A375 (cell line): ENCODE measurements around the gene REM2. TPM values are rescaled to one million over a fixed set of nuclear protein-coding genes. Genes with fewer than 3 reads are reported as not detected.

Experiments
- small RNA-seq: library from RNA; depleted of rRNA; stranded (forward); fragments of <200 nt; gene quantifications from one replicate; pipeline ENCODE3, GENCODE V24; 2014
- total RNA-seq: library from RNA; depleted of rRNA; stranded (reverse); fragments of >200 nt; shearing (Covaris generic); gene quantifications from 2 replicates; pipeline ENCODE4 v1.2.3, GENCODE V29; 2014; rRNA removed

Gene REM2
- total RNA-seq: 0.11 and 0.57 TPM in 2 replicates

GRCh38 chr14:22883173-22883976, at the start of gene REM2:
Gene REM2 (plus strand): TSS chr14:22883222. CDS start chr14:22883288, 66 bp downstream.

GRCh38 chr14:22836301-22837113, 46.5 kb upstream of the REM2 start, which contains the start of gene MMP14:
Gene MMP14 (plus strand): TSS chr14:22836585. CDS start chr14:22836818, 233 bp downstream.

GRCh38 chr14:22871224-22872032, 11.6 kb upstream of the REM2 start, which contains the start of gene LRP10:
Gene LRP10 (plus strand): TSS chr14:22871740. CDS start chr14:22872304, 564 bp downstream.

GRCh38 chr14:22918804-22919600, 36.0 kb downstream of the REM2 start, which contains the start of gene RBM23:
Gene RBM23 (minus strand): TSS chr14:22919149.

GRCh38 chr14:22929104-22929960, 46.3 kb downstream of the REM2 start, which contains the start of gene PRMT5:
Gene PRMT5 (minus strand): TSS chr14:22929376. CDS start chr14:22929361, 15 bp downstream.

Small RNAs within 50 kb of the gene (small RNA-seq; reads per million reads assigned to genes)
- not detected for gene RF00019

Other genes with a start within 250 kb of the REM2 start
- 0.04 TPM in 1 of 2 replicates, not detected in the other for gene OR6J1, start 238.9 kb upstream of the REM2 start, total RNA-seq
- gene OXA1L, start 116.5 kb upstream of the REM2 start, total RNA-seq: 80.0 and 85.1 TPM in 2 replicates
- 0.11 and 0.16 TPM in 2 replicates for gene SLC7A7, start 67.8 kb upstream of the REM2 start, total RNA-seq
- gene MRPL52, start 53.3 kb upstream of the REM2 start, total RNA-seq: 59.9 and 95.0 TPM in 2 replicates
- 79.9 and 82.8 TPM in 2 replicates for gene MMP14, start 46.6 kb upstream of the REM2 start, total RNA-seq
- gene LRP10, start 11.5 kb upstream of the REM2 start, total RNA-seq: 17.8 and 19.9 TPM in 2 replicates
- 65.1 and 69.1 TPM in 2 replicates for gene RBM23, start 35.9 kb downstream of the REM2 start, total RNA-seq
- 49.0 and 68.4 TPM in 2 replicates for gene PRMT5, start 46.2 kb downstream of the REM2 start, total RNA-seq
- 58.1 and 61.4 TPM in 2 replicates for gene HAUS4, start 73.9 kb downstream of the REM2 start, total RNA-seq
- 63.6 and 64.3 TPM in 2 replicates for gene AJUBA, start 99.3 kb downstream of the REM2 start, total RNA-seq
- 11.6 and 13.6 TPM in 2 replicates for gene C14orf93, start 126.9 kb downstream of the REM2 start, total RNA-seq
- gene PSMB5, start 151.7 kb downstream of the REM2 start, total RNA-seq: 184 and 201 TPM in 2 replicates
- not detected in 2 replicates for gene PSMB11, start 159.0 kb downstream of the REM2 start, total RNA-seq
- gene CDH24, start 174.3 kb downstream of the REM2 start, total RNA-seq: 7.8 and 8.1 TPM in 2 replicates
- 87.0 and 102 TPM in 2 replicates for gene ACIN1, start 211.9 kb downstream of the REM2 start, total RNA-seq
- 29.7 and 29.8 TPM in 2 replicates for gene C14orf119, start 212.3 kb downstream of the REM2 start, total RNA-seq
- gene CIROP, start 221.8 kb downstream of the REM2 start, total RNA-seq: not detected in 2 replicates
- not detected in 2 replicates for gene CEBPE, start 236.0 kb downstream of the REM2 start, total RNA-seq